Heart left ventricle (tissue), 16 donors: ENCODE measurements around the gene CFB. TPM values are rescaled to one million over a fixed set of nuclear protein-coding genes. Genes with fewer than 3 reads are reported as not detected.
"Not testable (repeated sequence)": the region's sequence is repeated elsewhere in the genome, so short reads cannot be mapped to it uniquely, and the experiment has no call there.

Source experiments
- ATAC-seq, 4 donors: fragments of 200-7000 bp; cut with Tn5 transposase; one replicate each; pipeline ENCODE4 v1.9.1; 2020 to 2022; ENCODE audit warnings: moderate library complexity in 4 of 4, mild to moderate bottlenecking in 3 of 4, moderate number of reproducible peaks in 1 of 4
- DNase-seq, 5 donors: peaks; one replicate each; pipeline ENCODE4 v3.0.0-alpha.2; 2020
- H3K27ac ChIP-seq, 12 donors: fragments of 200-600 bp; sonication (generic) in 4 of 12; one replicate each; pipeline versions ENCODE4 v1.5.0 to v1.8.0; 2016 to 2022; ENCODE audit warnings: mild to moderate bottlenecking in 2 of 12
- H3K27me3 ChIP-seq, 9 donors: fragments of 200-600 bp; sonication (generic) in 2 of 9; one replicate each; pipeline versions ENCODE4 v1.5.1 to v1.8.0; 2016 to 2022; ENCODE audit warnings: mild to moderate bottlenecking in 3 of 9
- H3K36me3 ChIP-seq, 9 donors: fragments of 200-600 bp; sonication (generic) in 2 of 9; one replicate each; pipeline versions ENCODE4 v1.5.0 to v1.8.0; 2018 to 2022; ENCODE audit warnings: mild to moderate bottlenecking in 2 of 9
- H3K4me1 ChIP-seq, 12 donors: fragments of 200-600 bp; sonication (generic) in 4 of 12; one replicate each; pipeline versions ENCODE4 v1.5.0 to v1.8.0; 2016 to 2022; ENCODE audit warnings: mild to moderate bottlenecking in 3 of 12
- H3K4me3 ChIP-seq, 12 donors: fragments of 200-600 bp; sonication (generic) in 4 of 12; one replicate each; pipeline versions ENCODE4 v1.5.0 to v1.8.0; 2017 to 2022; ENCODE audit warnings: mild to moderate bottlenecking in 9 of 12, moderate library complexity in 4 of 12
- H3K9me3 ChIP-seq, 12 donors: fragments of 200-600 bp; sonication (generic) in 4 of 12; one replicate each; pipeline versions ENCODE4 v1.5.0 to v1.8.0; 2016 to 2022; ENCODE audit warnings: mild to moderate bottlenecking in 1 of 12
- CTCF ChIP-seq, 12 donors: fragments of 200-600 bp; sonication (generic) in 4 of 12; IDR thresholded peaks; one replicate each; pipeline versions ENCODE4 v1.5.0 to v1.8.0; 2018 to 2022; ENCODE audit warnings: antibody characterized with exemption in 12 of 12, mild to moderate bottlenecking in 5 of 12
- POLR2A ChIP-seq, 2 donors: fragments of 450-650 bp; IDR thresholded peaks; one replicate each; pipeline ENCODE4 v1.6.1; 2017; ENCODE audit warnings: antibody characterized with exemption in 2 of 2, mild to moderate bottlenecking in 2 of 2, moderate library complexity in 2 of 2
- WGBS, 4 donors: extraction: QIAGEN DNeasy Blood & Tissue Kit in 2 of 4; methylation state at CpG; one replicate each; pipeline versions ENCODE4 v1.1.5 to v1.1.7; 2013 to 2018; 5-methylcytosine and 5-hydroxymethylcytosine counted together
- intact Hi-C, 10 donors: fragments of 100-400 bp; cut with DNase I; formaldehyde crosslinking; loops; one replicate each; pipeline versions ENCODE4 v1.11.1 to v1.14.2; 2022
- polyA plus RNA-seq, 2 donors: library from polyadenylated mRNA; stranded (reverse); fragments of 200-250 nt; gene quantifications; one replicate each; pipeline ENCODE4 v1.2.3, GENCODE V29; 2013
- total RNA-seq, 9 donors: library from RNA; depleted of rRNA in 2 of 9; stranded (reverse); fragments of >200 nt in 2 of 9; fragmentation: NEBNext Ultra II Directional in 3 of 9; extraction: Animal tissue kit (Norgen Biotek cat#: 25700) in 3 of 9; gene quantifications; one replicate each; pipeline versions ENCODE4 v1.1.0 to v1.2.4, GENCODE V29; 2016 to 2023
- donor health status: ischemic (EF 13 %, LVEDD 7.1; RV severe dilation, severe dysfunction).
- donor health status: healthy with polysubstance abuse.
- donor health status: DM: no; HTN: yes; CAD: no.
- donor health status: DM: no; HTN: no; CAD: no.
- donor health status: ischemic (EF 25% LVEDD 6.9; RV normal size, moderate dysfunction).
- donor health status: ischemic (EF 25% LVEDD 5.7; RV mildly dilated, moderate dysfunction).
- donor health status: healthy.
- donor health status: DM: yes; HTN: yes; CAD: no.
- donor health status: ischemic (EF 35%, LVEDD 5.7; RV mildly dilated, moderate dysfunction).
- donor health status: nonischemic (EF 11% LVEDD 7.7; RV severe dilation, severe dysfunction).
- donor health status: DM: yes; HTN: yes; CAD: no.
- donor health status: PGD.
- donor health status: ischemic (EF 29% LVEDD 5.4; RV normal size, mild dysfunction).
- donor health status: nonischemic (EF 23%, LVEDD 6.1; RV moderate dilation, normal function).

CFB gene
- total and polyA plus RNA-seq, 11 donors = 3.0 to 151 (median 5.3) TPM

GRCh38 chr6:31928672-31928939 is 17.3 kb upstream of the CFB start:
- Histone ChIP-seq H3K36me3 (no peaks in the 10 kb centered on the region), H3K4me1 (peaks cover 0 to 17% (median 0%) of the 10 kb centered on the region in 12 donors), H3K4me3 (peak overlapping the region in 2 of 12 donors; percentile 55 to 56), H3K27me3 (no peaks in the 10 kb centered on the region), H3K27ac (no peak overlapping the region), H3K9me3 (no peaks in the 10 kb centered on the region)
- no peak for TF ChIP-seq CTCF (IDR thresholded peaks at IDR 0.05)
- no peak for TF ChIP-seq POLR2A (IDR thresholded peaks at IDR 0.05)
- WGBS, 4 donors = 76 to 82% (median 78%) methylated on average over 9 of the region's 9 CpGs
- ATAC-seq (no peak), DNase-seq (no peak)
- intact Hi-C loops = no loop called here

GRCh38 chr6:31930962-31931361 is 14.9 kb upstream of the CFB start:
- H3K9me3 ChIP-seq = no peaks in the 10 kb centered on the region
- no peaks in the 10 kb centered on the region for H3K36me3 ChIP-seq
- no peak overlapping the region for H3K4me3 ChIP-seq
- ATAC-seq = no peak
- no peaks in the 10 kb centered on the region for H3K27me3 ChIP-seq
- peaks cover 0 to 17% (median 0%) of the 10 kb centered on the region in 12 donors for H3K4me1 ChIP-seq
- no peak for DNase-seq
- intact Hi-C loops = no loop called here
- no peak for TF ChIP-seq POLR2A (IDR thresholded peaks at IDR 0.05)
- TF ChIP-seq CTCF (IDR thresholded peaks at IDR 0.05) = no peak
- H3K27ac ChIP-seq = no peak overlapping the region
- WGBS, 4 donors = 73 to 86% (median 82%) methylated on average over 1 of the region's 1 CpG

GRCh38 chr6:31932137-31932536 is 13.8 kb upstream of the CFB start:
- WGBS, 4 donors = 80 to 97% (median 94%) methylated on average over 3 to 32 of the region's 32 CpGs
- H3K36me3 ChIP-seq, H3K9me3 ChIP-seq, DNase-seq, ATAC-seq, H3K27ac ChIP-seq, H3K4me3 ChIP-seq, intact Hi-C loops, H3K27me3 ChIP-seq: not testable (repeated sequence)
- peaks cover 0 to 14% (median 0%) of the 10 kb centered on the region in 12 donors for H3K4me1 ChIP-seq

GRCh38 chr6:31933537-31933936 is 12.4 kb upstream of the CFB start:
- Histone ChIP-seq H3K4me1 (peaks cover 0 to 8% (median 0%) of the 10 kb centered on the region in 12 donors), H3K27ac (no peak overlapping the region), H3K36me3 (no peaks in the 10 kb centered on the region), H3K27me3 (no peaks in the 10 kb centered on the region), H3K9me3 (no peaks in the 10 kb centered on the region), H3K4me3 (no peak overlapping the region)
- 83 to 89% (median 87%) methylated on average over 8 to 19 of the region's 19 CpGs for WGBS, 4 donors
- DNase-seq (no peak), ATAC-seq (no peak)
- intact Hi-C loops = no loop called here
- TF ChIP-seq CTCF (IDR thresholded peaks at IDR 0.05) = no peak
- TF ChIP-seq POLR2A (IDR thresholded peaks at IDR 0.05) = no peak

- Histone ChIP-seq H3K27me3 (no peaks in the 10 kb centered on the region), H3K27ac (no peak overlapping the region), H3K4me3 (no peak overlapping the region), H3K36me3 (peaks cover 0 to 7% (median 0%) of the 10 kb centered on the region in 9 donors), H3K9me3 (no peaks in the 10 kb centered on the region), H3K4me1 (no peaks in the 10 kb centered on the region)
- no peak for ATAC-seq
- TF ChIP-seq POLR2A (IDR thresholded peaks at IDR 0.05) (no peak), CTCF (IDR thresholded peaks at IDR 0.05) (no peak)
- WGBS, 4 donors = 71 to 79% (median 72%) methylated on average over 3 of the region's 3 CpGs
- no peak for DNase-seq
- intact Hi-C loops = no loop called here
These were observed 10.9 kb upstream of the CFB start for GRCh38 chr6:31935021-31935420.
